ENCODE results near the gene IFNAR2.

The IFNAR2 gene

GRCh38 chr21:33266789-33267135 is 37.0 kb downstream of the IFNAR2 start:
- H3K4me1 ChIP-seq (ENCODE audit: control insufficient read depth, insufficient read depth, low read length, unreplicated experiment): peaks cover 6% of the 10 kb centered on the region
- peak overlapping the region; percentile 83 for H3K4me3 ChIP-seq (ENCODE audit: low read depth, low read length)
- H3K36me3 ChIP-seq (ENCODE audit: insufficient read depth, low read length): peaks cover 8% of the 10 kb centered on the region; the same call in 1 of the 2 replicates
- H2AFZ ChIP-seq (ENCODE audit: low read length, unreplicated experiment): peak overlapping the region; percentile 65
- H3K27ac ChIP-seq (ENCODE audit: low read depth, low read length): no peak overlapping the region; the same call in 1 of the 2 replicates
- no peaks in the 10 kb centered on the region for H3K27me3 ChIP-seq (ENCODE audit: insufficient read depth, low read length)
- H3K79me2 ChIP-seq (ENCODE audit: control insufficient read depth, insufficient read depth, low read length, unreplicated experiment): peaks cover 12% of the 10 kb centered on the region

DNA sequence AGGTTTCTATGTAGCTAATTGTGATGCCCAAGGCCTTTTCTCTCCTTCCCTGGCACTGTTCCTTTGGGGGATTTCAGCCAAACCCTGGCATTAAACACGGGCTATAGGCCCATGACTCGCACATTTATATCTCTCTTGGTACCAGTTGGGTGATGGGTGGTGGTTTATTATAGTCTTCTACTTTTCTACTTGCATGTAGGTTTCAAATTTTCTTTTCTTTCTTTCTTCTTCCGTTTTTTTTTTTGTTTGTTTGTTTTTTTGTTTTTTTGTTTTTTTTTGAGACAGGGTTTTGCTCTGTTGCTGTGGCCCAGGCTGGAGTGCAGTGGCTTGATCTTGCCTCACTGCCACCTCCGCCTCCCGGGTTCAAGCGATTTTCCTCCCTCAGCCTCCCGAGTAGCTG is 37.5 kb downstream of the IFNAR2 start:
- peaks cover 6% of the 10 kb centered on the region for H3K4me1 ChIP-seq (ENCODE audit: control insufficient read depth, insufficient read depth, low read length, unreplicated experiment)
- peak overlapping the region; percentile 83 for H3K4me3 ChIP-seq (ENCODE audit: low read depth, low read length)
- peak overlapping the region; percentile 65 for H2AFZ ChIP-seq (ENCODE audit: low read length, unreplicated experiment)
- no peak overlapping the region; the same call in 1 of the 2 replicates for H3K27ac ChIP-seq (ENCODE audit: low read depth, low read length)
- H3K27me3 ChIP-seq (ENCODE audit: insufficient read depth, low read length): no peaks in the 10 kb centered on the region
- peaks cover 12% of the 10 kb centered on the region for H3K79me2 ChIP-seq (ENCODE audit: control insufficient read depth, insufficient read depth, low read length, unreplicated experiment)
- peaks cover 8% of the 10 kb centered on the region; the same call in 1 of the 2 replicates for H3K36me3 ChIP-seq (ENCODE audit: insufficient read depth, low read length)

- Histone ChIP-seq H3K4me1 (ENCODE audit: control insufficient read depth, insufficient read depth, low read length, unreplicated experiment) (peaks cover 6% of the 10 kb centered on the region), H2AFZ (ENCODE audit: low read length, unreplicated experiment) (no peak overlapping the region), H3K27ac (ENCODE audit: low read depth, low read length) (no peak overlapping the region), H3K79me2 (ENCODE audit: control insufficient read depth, insufficient read depth, low read length, unreplicated experiment) (peaks cover 12% of the 10 kb centered on the region), H3K36me3 (ENCODE audit: insufficient read depth, low read length) (peaks cover 15% of the 10 kb centered on the region), H3K27me3 (ENCODE audit: insufficient read depth, low read length) (no peaks in the 10 kb centered on the region), H3K4me3 (ENCODE audit: low read depth, low read length) (no peak overlapping the region)
Observed at GRCh38 chr21:33268393-33268736, 38.6 kb downstream of the IFNAR2 start.

- H2AFZ ChIP-seq (ENCODE audit: low read length, unreplicated experiment): no peak overlapping the region
- H3K4me3 ChIP-seq (ENCODE audit: low read depth, low read length): no peak overlapping the region
- H3K79me2 ChIP-seq (ENCODE audit: control insufficient read depth, insufficient read depth, low read length, unreplicated experiment): peaks cover 12% of the 10 kb centered on the region
- no peak overlapping the region for H3K27ac ChIP-seq (ENCODE audit: low read depth, low read length)
- peaks cover 6% of the 10 kb centered on the region for H3K4me1 ChIP-seq (ENCODE audit: control insufficient read depth, insufficient read depth, low read length, unreplicated experiment)
- no peaks in the 10 kb centered on the region for H3K27me3 ChIP-seq (ENCODE audit: insufficient read depth, low read length)
- peaks cover 21% of the 10 kb centered on the region for H3K36me3 ChIP-seq (ENCODE audit: insufficient read depth, low read length)
Observed at GRCh38 chr21:33268737-33269441, 39.2 kb downstream of the IFNAR2 start.

DNA sequence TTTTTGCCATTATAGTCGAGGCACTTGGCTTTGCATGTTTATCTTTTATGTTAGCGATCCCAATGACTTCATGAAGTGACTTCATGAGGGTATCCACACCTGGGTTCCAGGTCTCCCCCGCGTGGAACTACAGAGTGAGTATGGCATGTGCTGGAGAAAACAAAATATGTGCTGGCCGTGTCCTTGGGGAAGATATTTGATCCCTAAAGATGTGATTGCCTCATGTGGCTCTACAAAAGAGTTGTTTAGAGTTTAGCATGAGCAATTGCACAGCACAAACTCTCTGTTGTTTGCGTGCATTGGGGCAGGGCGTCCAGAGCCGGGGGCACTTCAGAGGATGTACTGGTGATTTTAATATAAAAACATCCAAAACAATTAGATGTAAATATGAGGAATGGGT is 41.2 kb downstream of the IFNAR2 start:
- Histone ChIP-seq H3K79me2 (ENCODE audit: control insufficient read depth, insufficient read depth, low read length, unreplicated experiment) (peaks cover 12% of the 10 kb centered on the region), H3K27me3 (ENCODE audit: insufficient read depth, low read length) (no peaks in the 10 kb centered on the region), H3K4me3 (ENCODE audit: low read depth, low read length) (no peak overlapping the region), H3K4me1 (ENCODE audit: control insufficient read depth, insufficient read depth, low read length, unreplicated experiment) (no peaks in the 10 kb centered on the region), H2AFZ (ENCODE audit: low read length, unreplicated experiment) (no peak overlapping the region), H3K27ac (ENCODE audit: low read depth, low read length) (no peak overlapping the region), H3K36me3 (ENCODE audit: insufficient read depth, low read length) (peaks cover 36% of the 10 kb centered on the region)

DNA sequence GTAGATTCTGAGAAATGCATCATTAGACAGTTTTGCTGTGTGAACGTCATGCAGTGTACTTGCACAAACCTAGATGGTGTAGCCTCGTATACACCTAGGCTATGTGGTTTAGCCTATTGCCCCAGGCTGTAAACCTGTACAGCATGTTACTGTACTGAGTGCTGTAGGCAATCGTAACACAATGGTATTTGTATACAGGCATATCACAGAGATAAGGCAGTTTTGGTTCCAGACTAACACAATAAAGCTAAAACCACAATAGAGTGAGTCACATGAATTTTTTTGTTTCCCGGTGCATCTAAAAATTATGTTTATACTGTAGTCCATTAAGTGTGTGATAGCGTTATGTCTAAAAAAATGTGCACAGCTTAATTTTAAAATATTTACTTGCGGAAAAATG is 43.3 kb downstream of the IFNAR2 start:
- Histone ChIP-seq H3K27ac (ENCODE audit: low read depth, low read length) (no peak overlapping the region), H3K27me3 (ENCODE audit: insufficient read depth, low read length) (no peaks in the 10 kb centered on the region), H3K79me2 (ENCODE audit: control insufficient read depth, insufficient read depth, low read length, unreplicated experiment) (peaks cover under 1% of the 10 kb centered on the region), H3K4me3 (ENCODE audit: low read depth, low read length) (no peak overlapping the region), H2AFZ (ENCODE audit: low read length, unreplicated experiment) (no peak overlapping the region), H3K4me1 (ENCODE audit: control insufficient read depth, insufficient read depth, low read length, unreplicated experiment) (no peaks in the 10 kb centered on the region), H3K36me3 (ENCODE audit: insufficient read depth, low read length) (peaks cover 49% of the 10 kb centered on the region)

- no peaks in the 10 kb centered on the region for H3K4me1 ChIP-seq (ENCODE audit: control insufficient read depth, insufficient read depth, low read length, unreplicated experiment)
- no peak overlapping the region for H3K27ac ChIP-seq (ENCODE audit: low read depth, low read length)
- H3K79me2 ChIP-seq (ENCODE audit: control insufficient read depth, insufficient read depth, low read length, unreplicated experiment): no peaks in the 10 kb centered on the region
- H2AFZ ChIP-seq (ENCODE audit: low read length, unreplicated experiment): no peak overlapping the region
- no peaks in the 10 kb centered on the region for H3K27me3 ChIP-seq (ENCODE audit: insufficient read depth, low read length)
- H3K4me3 ChIP-seq (ENCODE audit: low read depth, low read length): no peak overlapping the region
- H3K36me3 ChIP-seq (ENCODE audit: insufficient read depth, low read length): peaks cover 72% of the 10 kb centered on the region
Observed at GRCh38 chr21:33278721-33279120, 49.0 kb downstream of the IFNAR2 start.

- H2AFZ ChIP-seq (ENCODE audit: low read length, unreplicated experiment): no peak overlapping the region
- peaks cover 69% of the 10 kb centered on the region for H3K36me3 ChIP-seq (ENCODE audit: insufficient read depth, low read length)
- no peaks in the 10 kb centered on the region for H3K4me1 ChIP-seq (ENCODE audit: control insufficient read depth, insufficient read depth, low read length, unreplicated experiment)
Observed at GRCh38 chr21:33279330-33279820, 49.6 kb downstream of the IFNAR2 start.

More at GRCh38 chr21:33279330-33279820, 49.6 kb downstream of the IFNAR2 start:
- Histone ChIP-seq H3K4me3 (ENCODE audit: low read depth, low read length) (no peak overlapping the region), H3K27me3 (ENCODE audit: insufficient read depth, low read length) (no peaks in the 10 kb centered on the region), H3K79me2 (ENCODE audit: control insufficient read depth, insufficient read depth, low read length, unreplicated experiment) (no peaks in the 10 kb centered on the region), H3K27ac (ENCODE audit: low read depth, low read length) (no peak overlapping the region)
